CD4-positive, alpha-beta T cell treated with Interleukin-15 for 4 hours (primary cell): ENCODE results near the gene SAMD1.

Experiments
- DNase-seq: peaks from one replicate; pipeline ENCODE4 v3.0.0-alpha.2; 2020; ENCODE audit warnings: low spot score

Gene SAMD1

GRCh38 chr19:14089662-14090508 lies 666 bp downstream of the SAMD1 start:
- peak; percentile 34 for DNase-seq

- peak; percentile 32 for DNase-seq
These were observed 1.2 kb downstream of the SAMD1 start for GRCh38 chr19:14089412-14089661.

- DNase-seq, result no peak
These were observed 1.7 kb downstream of the SAMD1 start for GRCh38 chr19:14088634-14089411.

- no peak for DNase-seq
These were observed 4.5 kb downstream of the SAMD1 start for GRCh38 chr19:14086098-14086497.

GRCh38 chr19:14085309-14085995 lies 5.1 kb downstream of the SAMD1 start, which contains the start of gene C19orf67:
C19orf67 (minus strand) TSS chr19:14085783; CDS start chr19:14085627, 156 bp downstream.
- no peak for DNase-seq

GRCh38 chr19:14082675-14082960 lies 7.9 kb downstream of the SAMD1 start:
- no peak for DNase-seq

GRCh38 chr19:14081797-14082674 lies 8.5 kb downstream of the SAMD1 start:
- peak; percentile 39 for DNase-seq

GRCh38 chr19:14080887-14081796 lies 9.4 kb downstream of the SAMD1 start:
- DNase-seq, result peak; percentile 100

- no peak for DNase-seq
These were observed 12.1 kb downstream of the SAMD1 start for GRCh38 chr19:14078411-14078810.

- DNase-seq, result no peak
These were observed 16.4 kb downstream of the SAMD1 start for GRCh38 chr19:14073925-14074838.

- peak; percentile 70 for DNase-seq
These were observed 17.2 kb downstream of the SAMD1 start for GRCh38 chr19:14073261-14073924.

GRCh38 chr19:14072535-14073260 lies 17.9 kb downstream of the SAMD1 start, which contains the start of gene MISP3:
MISP3 (plus strand) TSS chr19:14072786; CDS start chr19:14073310, 524 bp downstream.
- DNase-seq, result peak; percentile 16

- no peak for DNase-seq
These were observed 20.1 kb downstream of the SAMD1 start for GRCh38 chr19:14070268-14071050.

- no peak for DNase-seq
These were observed 24.4 kb downstream of the SAMD1 start for GRCh38 chr19:14066134-14066533.

- no peak for DNase-seq
These were observed 27.4 kb downstream of the SAMD1 start for GRCh38 chr19:14063105-14063504.

GRCh38 chr19:14062558-14062855 lies 28.0 kb downstream of the SAMD1 start:
- DNase-seq, result no peak

- DNase-seq, result no peak
These were observed 28.6 kb downstream of the SAMD1 start, which contains the start of gene PALM3 for GRCh38 chr19:14061751-14062557. PALM3 (minus strand) TSS chr19:14062076; CDS start chr19:14061980, 96 bp downstream.
